MM.1S (cell line): ENCODE results near the gene SORBS2.

Source experiments
- EZH2phosphoT487 ChIP-seq: fragments of 300-600 bp; sonication (generic); IDR thresholded peaks from 2 replicates; pipeline ENCODE4 v1.6.1; 2018; ENCODE audit warnings: antibody characterized with exemption, low read length
- TF ChIP-seq, protein P1 (sequence below): fragments of 300-600 bp; sonication (generic); IDR thresholded peaks from 2 replicates; pipeline ENCODE4 v1.5.1; 2016; ENCODE audit warnings: antibody characterized with exemption, low read length, mixed read lengths

- TF ChIP-seq, protein P1, sequence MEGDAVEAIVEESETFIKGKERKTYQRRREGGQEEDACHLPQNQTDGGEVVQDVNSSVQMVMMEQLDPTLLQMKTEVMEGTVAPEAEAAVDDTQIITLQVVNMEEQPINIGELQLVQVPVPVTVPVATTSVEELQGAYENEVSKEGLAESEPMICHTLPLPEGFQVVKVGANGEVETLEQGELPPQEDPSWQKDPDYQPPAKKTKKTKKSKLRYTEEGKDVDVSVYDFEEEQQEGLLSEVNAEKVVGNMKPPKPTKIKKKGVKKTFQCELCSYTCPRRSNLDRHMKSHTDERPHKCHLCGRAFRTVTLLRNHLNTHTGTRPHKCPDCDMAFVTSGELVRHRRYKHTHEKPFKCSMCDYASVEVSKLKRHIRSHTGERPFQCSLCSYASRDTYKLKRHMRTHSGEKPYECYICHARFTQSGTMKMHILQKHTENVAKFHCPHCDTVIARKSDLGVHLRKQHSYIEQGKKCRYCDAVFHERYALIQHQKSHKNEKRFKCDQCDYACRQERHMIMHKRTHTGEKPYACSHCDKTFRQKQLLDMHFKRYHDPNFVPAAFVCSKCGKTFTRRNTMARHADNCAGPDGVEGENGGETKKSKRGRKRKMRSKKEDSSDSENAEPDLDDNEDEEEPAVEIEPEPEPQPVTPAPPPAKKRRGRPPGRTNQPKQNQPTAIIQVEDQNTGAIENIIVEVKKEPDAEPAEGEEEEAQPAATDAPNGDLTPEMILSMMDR: no peak
- no peak for TF ChIP-seq EZH2phosphoT487
Measured at GRCh38 chr4:185728893-185729292, 83.1 kb downstream of the SORBS2 start.
